ENCODE data around the gene SEL1L3.

DNA sequence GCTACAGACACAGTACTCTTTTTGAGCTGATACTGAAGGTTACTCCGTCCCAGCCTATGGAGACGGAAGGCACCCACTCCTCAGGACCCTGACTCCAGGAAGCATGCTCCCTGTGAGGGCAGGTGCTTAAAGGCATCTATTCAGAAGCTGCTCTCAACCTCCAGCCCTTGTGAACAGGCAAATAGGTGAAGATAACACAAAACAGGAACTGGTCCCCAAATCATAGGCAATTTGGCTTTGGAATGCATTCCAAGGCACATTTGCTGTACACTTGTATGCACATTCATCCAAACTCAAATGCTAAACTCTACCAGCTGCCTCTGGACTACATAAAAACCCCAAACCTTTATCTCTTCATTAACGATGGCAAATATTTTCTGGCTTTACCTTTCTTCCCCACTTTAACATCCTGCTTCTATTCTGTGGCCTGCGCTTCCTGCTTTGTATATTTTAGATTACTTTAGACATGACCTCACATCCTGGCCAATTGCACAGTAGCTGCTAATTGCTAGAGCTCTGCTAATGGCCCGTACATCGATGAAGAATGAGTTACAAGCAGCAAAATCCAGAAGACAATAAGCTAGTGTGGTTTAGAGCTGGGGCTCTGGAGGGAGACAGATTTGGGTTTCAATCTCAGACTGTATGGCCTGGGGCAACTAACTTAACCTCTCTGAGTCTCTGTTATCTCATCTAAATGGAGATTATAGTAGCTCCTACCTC, 3.2 kb downstream of the SEL1L3 start:
- TF ChIP-seq, protein P1, sequence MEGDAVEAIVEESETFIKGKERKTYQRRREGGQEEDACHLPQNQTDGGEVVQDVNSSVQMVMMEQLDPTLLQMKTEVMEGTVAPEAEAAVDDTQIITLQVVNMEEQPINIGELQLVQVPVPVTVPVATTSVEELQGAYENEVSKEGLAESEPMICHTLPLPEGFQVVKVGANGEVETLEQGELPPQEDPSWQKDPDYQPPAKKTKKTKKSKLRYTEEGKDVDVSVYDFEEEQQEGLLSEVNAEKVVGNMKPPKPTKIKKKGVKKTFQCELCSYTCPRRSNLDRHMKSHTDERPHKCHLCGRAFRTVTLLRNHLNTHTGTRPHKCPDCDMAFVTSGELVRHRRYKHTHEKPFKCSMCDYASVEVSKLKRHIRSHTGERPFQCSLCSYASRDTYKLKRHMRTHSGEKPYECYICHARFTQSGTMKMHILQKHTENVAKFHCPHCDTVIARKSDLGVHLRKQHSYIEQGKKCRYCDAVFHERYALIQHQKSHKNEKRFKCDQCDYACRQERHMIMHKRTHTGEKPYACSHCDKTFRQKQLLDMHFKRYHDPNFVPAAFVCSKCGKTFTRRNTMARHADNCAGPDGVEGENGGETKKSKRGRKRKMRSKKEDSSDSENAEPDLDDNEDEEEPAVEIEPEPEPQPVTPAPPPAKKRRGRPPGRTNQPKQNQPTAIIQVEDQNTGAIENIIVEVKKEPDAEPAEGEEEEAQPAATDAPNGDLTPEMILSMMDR (conservative IDR thresholded peaks at IDR 0.05) = no peak
- TF ChIP-seq ZFX (IDR thresholded peaks at IDR 0.05) = no peak

Data from C4-2B (cell line).